Brain pericyte (primary cell): ENCODE data around the gene TTC12.
A peak's percentile ranks its signal among the peaks of the same experiment; 100 is the strongest.

Experiments
- DNase-seq: peaks from one replicate; pipeline ENCODE4 v3.0.0-alpha.2; 2012; ENCODE audit warnings: low read depth, low spot score

The TTC12 gene

GRCh38 chr11:113314389-113315301 is at the start of gene TTC12:
TTC12 (plus strand) TSS chr11:113314583; CDS start chr11:113316258, 1,675 bp downstream.
- peak; percentile 72 for DNase-seq

GRCh38 chr11:113265362-113265761 is 49.0 kb upstream of the TTC12 start:
- no peak for DNase-seq

- DNase-seq = no peak
Observed at GRCh38 chr11:113267493-113267892, 46.9 kb upstream of the TTC12 start.

GRCh38 chr11:113269096-113269495 is 45.3 kb upstream of the TTC12 start:
- no peak for DNase-seq

- DNase-seq = no peak
Observed at GRCh38 chr11:113269636-113270035, 44.7 kb upstream of the TTC12 start.

GRCh38 chr11:113270080-113270479 is 44.3 kb upstream of the TTC12 start:
- no peak for DNase-seq

GRCh38 chr11:113271551-113272245 is 42.7 kb upstream of the TTC12 start:
- DNase-seq = no peak

GRCh38 chr11:113272281-113272680 is 42.1 kb upstream of the TTC12 start:
- no peak for DNase-seq

GRCh38 chr11:113272927-113273615 is 41.3 kb upstream of the TTC12 start:
- no peak for DNase-seq

- DNase-seq = no peak
Observed at GRCh38 chr11:113273720-113274119, 40.7 kb upstream of the TTC12 start.

GRCh38 chr11:113274713-113275582 is 39.4 kb upstream of the TTC12 start:
- no peak for DNase-seq

GRCh38 chr11:113275602-113276001 is 38.8 kb upstream of the TTC12 start:
- DNase-seq = no peak

GRCh38 chr11:113276466-113276865 is 37.9 kb upstream of the TTC12 start:
- no peak for DNase-seq

GRCh38 chr11:113277907-113278306 is 36.5 kb upstream of the TTC12 start:
- DNase-seq = no peak

- no peak for DNase-seq
Observed at GRCh38 chr11:113278481-113278880, 35.9 kb upstream of the TTC12 start.

- DNase-seq = no peak
Observed at GRCh38 chr11:113278925-113279324, 35.5 kb upstream of the TTC12 start.

- no peak for DNase-seq
Observed at GRCh38 chr11:113279591-113279990, 34.8 kb upstream of the TTC12 start.

GRCh38 chr11:113281052-113281725 is 33.2 kb upstream of the TTC12 start:
- DNase-seq = no peak

GRCh38 chr11:113282898-113283437 is 31.4 kb upstream of the TTC12 start:
- no peak for DNase-seq

GRCh38 chr11:113283881-113284280 is 30.5 kb upstream of the TTC12 start:
- DNase-seq = no peak
